Neural cell (in vitro differentiated cells): Measurements from ENCODE around the gene TGM5. TPM values are rescaled to one million over a fixed set of nuclear protein-coding genes. Genes with fewer than 3 reads are reported as not detected.

ENCODE experiments used
- H2AFZ ChIP-seq: fragments of 200-600, 300-800 bp; sonication (generic), shearing (Covaris generic); 2 replicates; pipeline ENCODE4 v1.6.0; 2014; ENCODE audit warnings: low read depth, mild to moderate bottlenecking, antibody characterized with exemption, low read length, moderate library complexity
- H3F3A ChIP-seq: fragments of 200-600 bp; shearing (Covaris generic); 2 replicates; pipeline ENCODE4 v1.6.1; 2016; ENCODE audit warnings: mild to moderate bottlenecking, moderate library complexity, mixed read lengths, antibody characterized with exemption, low read length; ENCODE audit not compliant: insufficient read depth, poor library complexity, severe bottlenecking
- H3K27ac ChIP-seq: fragments of 200-600, 300-800 bp; sonication (generic), shearing (Covaris generic); 2 replicates; pipeline ENCODE4 v1.5.1; 2014; ENCODE audit warnings: mild to moderate bottlenecking, low read length, moderate library complexity
- H3K27me3 ChIP-seq: fragments of 300-800, 200-600 bp; sonication (generic), shearing (Covaris generic); 2 replicates; pipeline ENCODE4 v1.6.0; 2014; ENCODE audit warnings: mild to moderate bottlenecking, low read depth, low read length, moderate library complexity; ENCODE audit not compliant: insufficient read depth
- H3K36me3 ChIP-seq: fragments of 300-800, 200-600 bp; sonication (generic), shearing (Covaris generic); 2 replicates; pipeline ENCODE4 v1.5.1; 2014; ENCODE audit warnings: mild to moderate bottlenecking, antibody characterized with exemption, low read length, moderate library complexity; ENCODE audit not compliant: insufficient read depth
- H3K4me2 ChIP-seq: fragments of 300-800, 200-600 bp; sonication (generic), shearing (Covaris generic); 2 replicates; pipeline ENCODE4 v1.6.0; 2014; ENCODE audit warnings: mild to moderate bottlenecking, low read length
- H3K4me3 ChIP-seq: fragments of 300-800, 200-600 bp; sonication (generic), shearing (Covaris generic); 2 replicates; pipeline ENCODE4 v1.5.1; 2014; ENCODE audit warnings: mild to moderate bottlenecking, low read length, moderate library complexity
- H3K79me2 ChIP-seq: fragments of 200-600 bp; shearing (Covaris generic); replicated peaks from 2 replicates; pipeline ENCODE4 v1.6.0; 2014; ENCODE audit warnings: mild to moderate bottlenecking, low read length, moderate library complexity; ENCODE audit not compliant: insufficient read depth
- H3K9ac ChIP-seq: fragments of 300-800, 200-600 bp; sonication (generic), shearing (Covaris generic); 2 replicates; pipeline ENCODE4 v1.6.1; 2016; ENCODE audit warnings: mild to moderate bottlenecking, low read length, mixed read lengths
- H3K9me2 ChIP-seq: fragments of 200-600 bp; shearing (Covaris generic); 2 replicates; pipeline ENCODE4 v1.6.1; 2016; ENCODE audit warnings: mild to moderate bottlenecking, low read length, mixed read lengths; ENCODE audit not compliant: insufficient read depth
- H3K9me3 ChIP-seq: fragments of 200-600, 300-800 bp; sonication (generic), shearing (Covaris generic); 2 replicates; pipeline ENCODE4 v1.6.1; 2016; ENCODE audit warnings: mild to moderate bottlenecking, mixed run types, low read length, moderate library complexity, mixed read lengths
- H4K20me1 ChIP-seq: fragments of 200-600 bp; shearing (Covaris generic); 2 replicates; pipeline ENCODE4 v1.6.1; 2016; ENCODE audit warnings: mild to moderate bottlenecking, mixed run types; ENCODE audit not compliant: insufficient read depth
- CTCF ChIP-seq: fragments of 450-650 bp; IDR thresholded peaks from 2 replicates; pipeline ENCODE4 v1.5.1; 2014; ENCODE audit warnings: antibody characterized with exemption, mild to moderate bottlenecking, moderate library complexity; ENCODE audit not compliant: poor library complexity, severe bottlenecking
- EP300 ChIP-seq: fragments of 450-650 bp; conservative IDR thresholded peaks from 2 replicates; pipeline ENCODE4 v1.6.1; 2014; ENCODE audit warnings: antibody characterized with exemption, mild to moderate bottlenecking, moderate library complexity; ENCODE audit not compliant: poor library complexity, severe bottlenecking
- EZH2 ChIP-seq: fragments of 200-600, 300-800 bp; shearing (Covaris generic), sonication (generic); IDR thresholded peaks from 2 replicates; pipeline ENCODE4 v1.6.1; 2014; ENCODE audit warnings: antibody characterized with exemption, low read length, borderline replicate concordance, mild to moderate bottlenecking; ENCODE audit not compliant: insufficient read depth, poor library complexity, severe bottlenecking
- MXI1 ChIP-seq: fragments of 450-650 bp; conservative IDR thresholded peaks from 2 replicates; pipeline ENCODE4 v1.6.1; 2014; ENCODE audit warnings: antibody characterized with exemption, mild to moderate bottlenecking; ENCODE audit not compliant: poor library complexity, severe bottlenecking
- POLR2AphosphoS5 ChIP-seq: IDR thresholded peaks from 2 replicates; pipeline ENCODE4 v1.6.1; 2012
- RAD21 ChIP-seq: fragments of 450-650 bp; conservative IDR thresholded peaks from 2 replicates; pipeline ENCODE4 v1.6.1; 2014; ENCODE audit warnings: antibody characterized with exemption, mild to moderate bottlenecking, moderate library complexity
- REST ChIP-seq: IDR thresholded peaks from 2 replicates; pipeline ENCODE4 v1.6.1; 2012; ENCODE audit warnings: borderline replicate concordance
- SMC3 ChIP-seq: fragments of 450-650 bp; conservative IDR thresholded peaks from 2 replicates; pipeline ENCODE4 v1.6.1; 2014; ENCODE audit warnings: antibody characterized with exemption, mild to moderate bottlenecking, moderate library complexity; ENCODE audit not compliant: poor library complexity
- TAF1 ChIP-seq: IDR thresholded peaks from 2 replicates; pipeline ENCODE4 v1.6.1; 2012; ENCODE audit warnings: low read depth
- polyA plus RNA-seq: library from polyadenylated mRNA; depleted of rRNA; stranded (reverse); fragments of >200 nt; gene quantifications from 2 replicates; pipeline ENCODE4 v1.2.3, GENCODE V29; 2014

The TGM5 gene
- polyA plus RNA-seq, 1 donor from 2014 or later, result not detected

- Histone ChIP-seq H3K4me3 (no peak overlapping the region), H4K20me1 (no peaks in the 10 kb centered on the region), H3K9me3 (no peaks in the 10 kb centered on the region), H3K79me2 (no peaks in the 10 kb centered on the region), H3K9ac (no peak overlapping the region), H3K4me2 (no peak overlapping the region), H3K27me3 (no peaks in the 10 kb centered on the region), H3K36me3 (no peaks in the 10 kb centered on the region), H3F3A (no peaks in the 10 kb centered on the region), H3K27ac (no peak overlapping the region), H2AFZ (no peak overlapping the region), H3K9me2 (no peaks in the 10 kb centered on the region)
- TF ChIP-seq EZH2, result no peak
- no peak for TF ChIP-seq CTCF
- no peak for TF ChIP-seq SMC3
- TF ChIP-seq MXI1, result no peak
- TF ChIP-seq RAD21, result no peak
- TF ChIP-seq TAF1, result no peak
- TF ChIP-seq EP300, result no peak
- TF ChIP-seq REST, result no peak
- TF ChIP-seq POLR2AphosphoS5, result no peak
Observed at GRCh38 chr15:43211224-43211735, 55.4 kb downstream of the TGM5 start.

GRCh38 chr15:43210807-43211206, 55.9 kb downstream of the TGM5 start:
- H3K9ac ChIP-seq, result no peak overlapping the region
- no peaks in the 10 kb centered on the region for H3K79me2 ChIP-seq
- H3K4me2 ChIP-seq, result no peak overlapping the region
- H4K20me1 ChIP-seq, result no peaks in the 10 kb centered on the region
- no peaks in the 10 kb centered on the region for H3K27me3 ChIP-seq
- H3K4me3 ChIP-seq, result no peak overlapping the region
- TF ChIP-seq RAD21 (no peak), POLR2AphosphoS5 (no peak), TAF1 (no peak), EP300 (no peak), CTCF (no peak), EZH2 (no peak), MXI1 (no peak), SMC3 (no peak), REST (no peak)
- H3K27ac ChIP-seq, result no peak overlapping the region
- H3K36me3 ChIP-seq, result no peaks in the 10 kb centered on the region
- H3K9me3 ChIP-seq, result no peaks in the 10 kb centered on the region
- H3K9me2 ChIP-seq, result no peaks in the 10 kb centered on the region
- H2AFZ ChIP-seq, result no peak overlapping the region
- no peaks in the 10 kb centered on the region for H3F3A ChIP-seq
